GM19099 (cell line): ENCODE measurements around the gene COX15.
A peak's percentile ranks its signal among the peaks of the same experiment; 100 is the strongest.

Source experiments
- POLR2A ChIP-seq: IDR thresholded peaks from 3 replicates; pipeline ENCODE4 v1.6.1; 2011; ENCODE audit warnings: low read depth; ENCODE audit not compliant: insufficient read length; ENCODE audit errors: extremely low read depth

Gene COX15

GRCh38 chr10:99698504-99699080, 33.3 kb downstream of the COX15 start:
- no peak for TF ChIP-seq POLR2A

GRCh38 chr10:99695761-99696160, 36.2 kb downstream of the COX15 start:
- TF ChIP-seq POLR2A, result no peak

GRCh38 chr10:99693933-99694583, 37.9 kb downstream of the COX15 start:
- TF ChIP-seq POLR2A, result no peak

- TF ChIP-seq POLR2A, result no peak
Observed at GRCh38 chr10:99689461-99689860, 42.5 kb downstream of the COX15 start.

- TF ChIP-seq POLR2A, result peak; percentile 42
Observed at GRCh38 chr10:99685597-99685967, 46.3 kb downstream of the COX15 start.

GRCh38 chr10:99682752-99683151, 49.2 kb downstream of the COX15 start:
- TF ChIP-seq POLR2A, result no peak
